HG03558 (cell line): ENCODE measurements around the gene EXOC6B.

Experiments used
- ATAC-seq: cut with Tn5 transposase; IDR thresholded peaks from one replicate; pipeline ENCODE4 v1.9.1; 2021; ENCODE audit warnings: moderate number of reproducible peaks; ENCODE audit not compliant: unreplicated experiment; ENCODE audit errors: extremely low read depth

Gene EXOC6B

GRCh38 chr2:72747344-72747743 is 78.5 kb downstream of the EXOC6B start:
- ATAC-seq: no peak

GRCh38 chr2:72745679-72746368 is 80.0 kb downstream of the EXOC6B start:
- no peak for ATAC-seq

GRCh38 chr2:72744049-72744448 is 81.8 kb downstream of the EXOC6B start:
- no peak for ATAC-seq

GRCh38 chr2:72743481-72743880 is 82.4 kb downstream of the EXOC6B start:
- no peak for ATAC-seq

GRCh38 chr2:72738096-72738495 is 87.7 kb downstream of the EXOC6B start:
- no peak for ATAC-seq

GRCh38 chr2:72734432-72734831 is 91.4 kb downstream of the EXOC6B start:
- ATAC-seq: no peak

- no peak for ATAC-seq
Measured at GRCh38 chr2:72731116-72731515, 94.7 kb downstream of the EXOC6B start.

- ATAC-seq: no peak
Measured at GRCh38 chr2:72727356-72727755, 98.5 kb downstream of the EXOC6B start.

- no peak for ATAC-seq
Measured at GRCh38 chr2:72723769-72724370, 102.0 kb downstream of the EXOC6B start.

GRCh38 chr2:72722492-72723070 is 103.3 kb downstream of the EXOC6B start:
- ATAC-seq: no peak

GRCh38 chr2:72719416-72719815 is 106.4 kb downstream of the EXOC6B start:
- ATAC-seq: no peak

- no peak for ATAC-seq
Measured at GRCh38 chr2:72718876-72719275, 107.0 kb downstream of the EXOC6B start.

GRCh38 chr2:72716601-72717000 is 109.2 kb downstream of the EXOC6B start:
- no peak for ATAC-seq

GRCh38 chr2:72713857-72714256 is 112.0 kb downstream of the EXOC6B start:
- ATAC-seq: no peak

GRCh38 chr2:72712977-72713376 is 112.9 kb downstream of the EXOC6B start:
- no peak for ATAC-seq

GRCh38 chr2:72712304-72712703 is 113.5 kb downstream of the EXOC6B start:
- no peak for ATAC-seq

GRCh38 chr2:72710418-72711152 is 115.2 kb downstream of the EXOC6B start:
- no peak for ATAC-seq

GRCh38 chr2:72708236-72708635 is 117.6 kb downstream of the EXOC6B start:
- ATAC-seq: no peak

GRCh38 chr2:72698300-72698699 is 127.5 kb downstream of the EXOC6B start:
- no peak for ATAC-seq

GRCh38 chr2:72696559-72696958 is 129.3 kb downstream of the EXOC6B start:
- no peak for ATAC-seq

- ATAC-seq: no peak
Measured at GRCh38 chr2:72695676-72696075, 130.2 kb downstream of the EXOC6B start.
